Hematopoietic multipotent progenitor cell treated with erythropoietin and hydrocortisone succinate and interleukin-3 and kit ligand, for 6 days (in vitro differentiated cells): ENCODE results near the gene LPIN2.
A peak's percentile ranks its signal among the peaks of the same experiment; 100 is the strongest.

Experiments
- DNase-seq: peaks from one replicate; pipeline ENCODE4 v3.0.0-alpha.2; 2015

The LPIN2 gene

GRCh38 chr18:2979871-2980790 is 32.8 kb downstream of the LPIN2 start:
- peak; percentile 57 for DNase-seq

GRCh38 chr18:2979129-2979528 is 33.8 kb downstream of the LPIN2 start:
- DNase-seq: no peak

- no peak for DNase-seq
Measured at GRCh38 chr18:2978661-2979106, 34.3 kb downstream of the LPIN2 start.

DNA sequence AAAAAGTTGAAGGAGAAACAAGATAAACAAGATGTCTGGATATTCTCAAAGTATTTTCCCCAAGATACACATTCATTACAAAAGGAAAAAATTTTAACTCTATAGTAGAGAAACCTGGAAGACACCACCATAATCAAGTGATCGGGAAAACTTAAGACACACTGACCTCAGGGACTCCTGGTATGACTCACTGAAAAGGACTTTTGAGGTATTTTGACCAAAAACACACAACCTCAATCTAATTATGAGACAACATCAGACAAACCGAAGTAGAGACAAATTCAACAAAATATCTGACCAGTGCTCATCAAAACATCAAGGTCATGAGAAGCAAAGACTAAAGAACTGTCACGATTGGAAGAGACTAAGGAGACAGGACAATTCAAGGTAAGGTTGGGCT is 34.7 kb downstream of the LPIN2 start:
- DNase-seq: no peak

GRCh38 chr18:2976218-2977132 is 36.5 kb downstream of the LPIN2 start:
- DNase-seq: peak; percentile 77

DNA sequence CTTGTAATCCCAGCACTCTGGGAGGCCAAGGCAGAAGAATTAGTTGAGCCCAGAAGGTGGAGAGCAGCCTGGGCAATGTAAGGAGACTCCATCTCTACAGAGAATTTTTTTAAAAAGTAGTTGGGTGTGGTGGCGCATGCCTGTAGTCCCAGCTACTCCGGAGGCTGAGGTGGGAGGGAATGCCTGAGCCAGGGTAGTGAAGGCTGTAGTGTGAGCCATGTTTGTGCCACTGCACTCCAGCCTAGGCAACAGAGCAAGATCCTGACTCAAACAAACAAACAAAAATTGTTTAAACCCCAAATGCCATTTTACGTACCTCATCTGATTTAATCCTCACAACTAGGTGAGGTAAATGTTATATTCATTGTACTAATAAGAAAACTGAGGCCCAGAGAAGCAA is 38.2 kb downstream of the LPIN2 start:
- no peak for DNase-seq

- DNase-seq: peak; percentile 70
Measured at GRCh38 chr18:2971741-2972552, 41.0 kb downstream of the LPIN2 start.

GRCh38 chr18:2970772-2971659 is 41.9 kb downstream of the LPIN2 start:
- peak; percentile 71 for DNase-seq

DNA sequence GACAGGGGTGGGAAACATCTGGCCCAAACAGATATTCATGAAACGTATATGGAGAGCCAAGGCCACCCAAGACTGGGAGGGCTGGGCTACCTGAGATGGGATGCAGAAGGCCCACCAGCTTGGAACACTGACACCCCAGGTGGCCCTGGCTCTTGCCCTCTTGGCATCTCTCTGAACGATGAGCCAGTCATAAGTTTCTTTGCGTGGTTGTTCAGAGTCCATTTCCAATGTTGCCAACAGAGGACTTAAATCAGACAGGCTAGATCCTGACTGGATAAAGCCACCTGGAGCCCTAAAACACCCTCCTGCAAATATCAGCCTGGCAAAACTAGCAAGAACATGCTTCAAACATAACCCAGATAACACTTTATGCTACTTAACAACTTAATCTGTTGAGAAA is 42.6 kb downstream of the LPIN2 start:
- no peak for DNase-seq

- peak; percentile 62 for DNase-seq
Measured at GRCh38 chr18:2969695-2970094, 43.2 kb downstream of the LPIN2 start.

- DNase-seq: no peak
Measured at GRCh38 chr18:2968606-2969005, 44.3 kb downstream of the LPIN2 start.

DNA sequence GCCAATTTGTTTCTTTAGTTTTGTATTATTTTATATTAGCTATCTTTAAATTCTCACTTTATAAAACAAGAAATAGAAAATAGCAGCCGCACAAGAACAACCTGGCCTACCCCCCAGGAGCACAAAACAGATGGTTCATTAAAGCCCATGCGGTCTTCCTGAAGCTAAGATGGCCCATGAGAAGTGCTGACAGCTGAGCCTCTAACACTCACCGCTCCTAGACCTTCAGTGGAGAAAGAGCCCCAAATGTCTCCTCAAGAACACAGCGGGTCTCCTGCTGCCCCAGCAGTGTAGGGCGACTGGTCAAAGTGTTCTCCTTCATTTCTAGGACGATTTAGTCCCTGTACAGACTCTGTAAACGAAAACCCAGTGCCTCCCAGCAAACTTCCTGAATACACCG is 45.1 kb downstream of the LPIN2 start:
- DNase-seq: no peak

DNA sequence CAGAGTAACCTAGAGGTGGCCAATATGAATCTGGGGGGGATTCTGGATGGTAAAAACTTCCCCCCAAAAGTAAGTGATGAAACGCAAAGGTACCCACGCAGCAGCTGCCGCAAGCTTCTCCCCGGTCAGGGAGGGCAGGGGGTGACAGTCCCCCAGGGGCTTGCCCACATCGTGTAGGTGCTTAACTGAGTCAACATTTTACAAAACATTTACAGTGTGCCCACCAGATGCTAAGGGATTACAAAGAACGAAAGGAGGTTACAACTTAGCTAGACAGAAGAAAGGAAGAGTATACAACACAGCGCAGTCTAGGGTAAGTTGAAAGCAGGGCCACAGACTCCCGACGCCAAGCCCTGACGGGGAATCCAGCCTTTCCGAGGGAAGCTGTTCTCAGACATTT is 45.6 kb downstream of the LPIN2 start:
- no peak for DNase-seq

DNA sequence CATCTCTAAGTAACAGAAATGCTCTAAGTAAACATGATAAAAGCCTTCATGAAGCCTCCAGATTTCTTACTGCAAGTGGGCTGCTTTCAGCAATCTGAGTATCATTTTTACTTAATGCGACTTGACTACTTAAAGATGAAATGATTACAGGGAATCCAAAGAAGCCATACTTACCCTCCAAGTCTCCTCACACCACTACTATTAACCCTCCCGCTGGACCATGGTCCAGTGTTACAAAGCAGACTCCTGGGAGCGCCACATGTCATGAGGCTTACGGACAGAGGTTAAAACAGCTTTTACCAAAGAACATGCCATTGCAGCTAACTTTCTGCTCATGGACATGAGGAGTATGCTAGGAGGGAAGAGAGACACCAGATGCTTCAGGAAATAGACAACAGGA is 46.4 kb downstream of the LPIN2 start:
- no peak for DNase-seq

DNA sequence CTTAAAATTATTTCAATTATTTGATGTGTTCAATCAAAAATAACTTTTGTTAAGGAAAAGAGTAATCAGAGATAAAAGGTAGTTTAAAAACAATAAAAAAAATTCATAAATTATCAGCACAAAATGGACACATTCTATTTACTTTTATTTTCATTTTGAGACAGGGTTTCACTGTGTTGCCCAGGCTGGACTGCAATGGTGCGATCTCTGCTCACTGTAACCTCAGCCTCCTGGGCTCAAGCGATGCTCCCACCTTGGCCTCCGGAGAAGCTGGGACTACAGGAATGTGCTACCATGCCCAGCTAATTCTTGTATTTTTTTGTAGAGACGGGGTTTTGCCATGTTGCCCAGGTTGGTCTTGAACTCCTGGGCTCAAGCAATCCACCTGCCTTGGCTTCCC is 47.1 kb downstream of the LPIN2 start:
- DNase-seq: no peak

DNA sequence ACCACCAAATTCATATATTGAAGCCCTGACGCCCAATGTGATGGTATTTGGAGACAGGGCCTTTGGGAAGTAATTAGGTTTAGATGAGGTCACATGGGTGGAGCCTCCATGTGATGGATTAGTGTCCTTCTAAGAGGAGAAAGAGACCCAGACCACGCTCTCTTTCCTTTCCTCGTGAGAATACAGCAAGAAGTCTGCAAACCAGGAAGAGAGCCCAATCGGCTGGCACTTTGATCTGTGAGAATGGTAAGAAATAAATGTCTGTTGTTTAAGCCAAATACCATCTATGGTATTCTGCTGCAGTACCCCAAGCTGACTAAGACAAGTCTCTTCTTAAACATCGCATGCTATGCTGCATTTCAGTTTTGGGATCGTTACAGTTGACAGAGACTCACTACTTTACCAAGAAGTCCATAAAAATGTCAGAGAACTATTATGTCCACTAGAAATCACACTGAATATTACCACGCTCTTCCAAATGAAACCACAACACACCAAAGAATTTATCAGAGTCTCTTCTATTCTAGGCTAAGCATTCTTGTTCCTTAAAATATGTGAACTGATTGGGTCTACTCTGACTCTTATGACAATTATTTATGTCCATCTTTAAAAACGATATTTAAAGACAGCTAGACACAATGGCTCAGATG is 48.5 kb downstream of the LPIN2 start:
- DNase-seq: no peak
